Stimulated activated effector memory CD8-positive, alpha-beta T cell treated with anti-CD3 and anti-CD28 coated beads, Interleukin-12 subunit alpha, Interleukin-12 subunit beta, amount 100 ng/mL, for 72 hours (primary cell): Measurements from ENCODE around the gene MBLAC1.
A peak's percentile ranks its signal among the peaks of the same experiment; 100 is the strongest.

Experiments used
- ATAC-seq: fragments of 150-1000 bp; cut with Tn5 transposase; 2 replicates; pipeline ENCODE4 v1.10.0; 2021
- DNase-seq, 2 donors: peaks; one replicate each; pipeline ENCODE4 v3.0.0; 2021 to 2022; ENCODE audit warnings: low spot score in 2 of 2
- H3K27ac Mint-ChIP-seq: one replicate; pipeline ENCODE4 v1.8.0; 2022; ENCODE audit warnings: mild to moderate bottlenecking, mixed read lengths
- H3K36me3 Mint-ChIP-seq: one replicate; pipeline ENCODE4 v1.8.0; 2022; ENCODE audit warnings: mild to moderate bottlenecking, mixed read lengths
- H3K4me1 Mint-ChIP-seq: one replicate; pipeline ENCODE4 v1.8.0; 2022; ENCODE audit warnings: mixed read lengths
- H3K4me3 Mint-ChIP-seq: one replicate; pipeline ENCODE4 v1.8.0; 2022; ENCODE audit warnings: mild to moderate bottlenecking, mixed read lengths
- H3K9me3 Mint-ChIP-seq: one replicate; pipeline ENCODE4 v1.8.0; 2022; ENCODE audit warnings: mixed read lengths

MBLAC1 gene

GRCh38 chr7:100152937-100153666 lies 26.3 kb downstream of the MBLAC1 start:
- ATAC-seq (no peak), DNase-seq (no peak)
- Mint-ChIP-seq H3K27ac (peak overlapping the region; percentile 26), H3K4me1 (peaks cover 60% of the 10 kb centered on the region), H3K4me3 (no peak overlapping the region), H3K9me3 (no peaks in the 10 kb centered on the region), H3K36me3 (peaks cover 68% of the 10 kb centered on the region)

GRCh38 chr7:100153708-100154535 lies 27.2 kb downstream of the MBLAC1 start:
- H3K4me1 Mint-ChIP-seq, result peaks cover 52% of the 10 kb centered on the region
- DNase-seq (no peak), ATAC-seq (no peak)
- no peak overlapping the region for H3K27ac Mint-ChIP-seq
- no peaks in the 10 kb centered on the region for H3K9me3 Mint-ChIP-seq
- H3K36me3 Mint-ChIP-seq, result peaks cover 60% of the 10 kb centered on the region
- no peak overlapping the region for H3K4me3 Mint-ChIP-seq

GRCh38 chr7:100154651-100155491 lies 28.1 kb downstream of the MBLAC1 start:
- Mint-ChIP-seq H3K9me3 (no peaks in the 10 kb centered on the region), H3K4me3 (no peak overlapping the region), H3K36me3 (peaks cover 55% of the 10 kb centered on the region), H3K4me1 (peaks cover 50% of the 10 kb centered on the region), H3K27ac (no peak overlapping the region)
- ATAC-seq (no peak), DNase-seq (no peak)

- no peak for DNase-seq
- Mint-ChIP-seq H3K4me1 (peaks cover 42% of the 10 kb centered on the region), H3K4me3 (no peak overlapping the region), H3K27ac (peak overlapping the region; percentile 87), H3K36me3 (peaks cover 47% of the 10 kb centered on the region), H3K9me3 (no peaks in the 10 kb centered on the region)
- no peak for ATAC-seq
Observed at GRCh38 chr7:100155553-100156317, 29.0 kb downstream of the MBLAC1 start.

GRCh38 chr7:100156331-100157068 lies 29.7 kb downstream of the MBLAC1 start:
- peak overlapping the region; percentile 73 for H3K4me3 Mint-ChIP-seq
- peaks cover 42% of the 10 kb centered on the region for H3K4me1 Mint-ChIP-seq
- peaks cover 45% of the 10 kb centered on the region for H3K36me3 Mint-ChIP-seq
- DNase-seq (no peak), ATAC-seq (peak; percentile 25)
- H3K9me3 Mint-ChIP-seq, result no peaks in the 10 kb centered on the region
- H3K27ac Mint-ChIP-seq, result peak overlapping the region; percentile 87

- DNase-seq (no peak), ATAC-seq (no peak)
- Mint-ChIP-seq H3K4me3 (peak overlapping the region; percentile 73), H3K9me3 (no peaks in the 10 kb centered on the region), H3K4me1 (peaks cover 40% of the 10 kb centered on the region), H3K36me3 (peaks cover 40% of the 10 kb centered on the region), H3K27ac (peak overlapping the region; percentile 87)
Observed at GRCh38 chr7:100157069-100157333, 30.2 kb downstream of the MBLAC1 start.

- Mint-ChIP-seq H3K4me1 (peaks cover 35% of the 10 kb centered on the region), H3K36me3 (peaks cover 34% of the 10 kb centered on the region), H3K4me3 (peak overlapping the region; percentile 73), H3K27ac (peak overlapping the region; percentile 87), H3K9me3 (no peaks in the 10 kb centered on the region)
- ATAC-seq (no peak), DNase-seq (no peak)
Observed at GRCh38 chr7:100157334-100158228, 30.8 kb downstream of the MBLAC1 start.

GRCh38 chr7:100158229-100159098 lies 31.7 kb downstream of the MBLAC1 start, which contains the start of gene TRAPPC14:
TSS of gene TRAPPC14 (minus strand) at chr7:100158723. CDS start at chr7:100158499, 224 bp downstream.
- Mint-ChIP-seq H3K4me3 (peak within 1 kb of the TSS; percentile 73), H3K36me3 (peaks cover 25% of the 10 kb centered on the region), H3K9me3 (no peaks in the 10 kb centered on the region), H3K27ac (peak within 1 kb of the TSS; percentile 87), H3K4me1 (peaks cover 38% of the 10 kb centered on the region)
- ATAC-seq (peak; percentile 89), DNase-seq (peak; percentile 86 to 96)

GRCh38 chr7:100159099-100159623 lies 32.4 kb downstream of the MBLAC1 start:
- H3K4me1 Mint-ChIP-seq, result peaks cover 31% of the 10 kb centered on the region

GRCh38 chr7:100160067-100160466 lies 33.3 kb downstream of the MBLAC1 start:
- Mint-ChIP-seq H3K9me3 (no peaks in the 10 kb centered on the region), H3K36me3 (peaks cover 9% of the 10 kb centered on the region), H3K27ac (no peak overlapping the region), H3K4me1 (peaks cover 30% of the 10 kb centered on the region), H3K4me3 (peak overlapping the region; percentile 73)
- ATAC-seq (no peak), DNase-seq (no peak)

More at GRCh38 chr7:100159099-100159623, 32.4 kb downstream of the MBLAC1 start:
- H3K9me3 Mint-ChIP-seq, result no peaks in the 10 kb centered on the region
- H3K36me3 Mint-ChIP-seq, result peaks cover 18% of the 10 kb centered on the region
- DNase-seq (no peak), ATAC-seq (no peak)
- peak overlapping the region; percentile 78 for H3K27ac Mint-ChIP-seq
- peak overlapping the region; percentile 73 for H3K4me3 Mint-ChIP-seq

- no peak overlapping the region for H3K4me3 Mint-ChIP-seq
- no peaks in the 10 kb centered on the region for H3K9me3 Mint-ChIP-seq
- H3K4me1 Mint-ChIP-seq, result peaks cover 34% of the 10 kb centered on the region
- ATAC-seq, result no peak
- peak overlapping the region; percentile 43 for H3K27ac Mint-ChIP-seq
- H3K36me3 Mint-ChIP-seq, result no peaks in the 10 kb centered on the region
- DNase-seq, result no peak
Observed at GRCh38 chr7:100163006-100163531, 36.3 kb downstream of the MBLAC1 start.

GRCh38 chr7:100163871-100164270 lies 37.1 kb downstream of the MBLAC1 start:
- DNase-seq, result no peak
- H3K36me3 Mint-ChIP-seq, result no peaks in the 10 kb centered on the region
- no peak overlapping the region for H3K4me3 Mint-ChIP-seq
- peaks cover 42% of the 10 kb centered on the region for H3K4me1 Mint-ChIP-seq
- ATAC-seq, result no peak
- peak overlapping the region; percentile 43 for H3K27ac Mint-ChIP-seq
- no peaks in the 10 kb centered on the region for H3K9me3 Mint-ChIP-seq
